NCI-H1092 (cell line): ENCODE data around the gene SIGLEC6.

ENCODE experiments used
- DNase-seq: peaks from one replicate; lab custom pipeline; 2025; lab: John Stamatoyannopoulos, UW

The SIGLEC6 gene

DNA sequence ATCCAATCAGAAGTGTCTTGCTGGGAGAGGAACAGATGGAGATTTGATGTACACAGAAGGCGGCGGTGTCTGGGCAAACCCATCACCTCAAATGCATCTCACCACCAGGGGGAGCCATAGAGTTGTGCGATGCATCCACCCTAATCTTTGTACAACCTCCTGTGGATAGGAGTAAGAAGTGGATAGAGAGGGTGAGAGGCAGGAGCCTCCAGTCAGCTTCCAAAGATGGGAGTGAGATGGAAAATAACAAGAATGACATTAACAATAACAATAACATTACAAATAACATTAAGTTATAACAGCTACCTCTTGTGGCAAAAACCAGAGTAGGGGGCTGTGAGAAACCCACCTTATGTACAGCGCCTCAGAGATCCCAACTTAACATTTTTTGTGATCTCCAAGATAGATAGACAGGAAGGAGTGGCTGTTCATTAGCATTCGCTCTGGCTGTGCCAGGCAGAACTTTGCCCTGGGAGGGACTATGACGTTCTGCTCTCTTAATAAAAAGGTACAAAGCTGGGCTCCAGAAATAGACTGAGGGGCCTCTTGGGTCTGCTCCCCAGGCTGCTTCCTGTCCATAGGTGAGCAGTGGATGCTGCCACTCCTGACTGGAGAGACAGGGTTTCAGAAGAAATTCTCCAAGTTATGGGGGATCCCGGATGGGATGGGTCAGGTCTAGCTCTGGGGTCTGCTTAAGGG is 58.3 kb downstream of the SIGLEC6 start:
- peak; percentile 31 for DNase-seq

DNA sequence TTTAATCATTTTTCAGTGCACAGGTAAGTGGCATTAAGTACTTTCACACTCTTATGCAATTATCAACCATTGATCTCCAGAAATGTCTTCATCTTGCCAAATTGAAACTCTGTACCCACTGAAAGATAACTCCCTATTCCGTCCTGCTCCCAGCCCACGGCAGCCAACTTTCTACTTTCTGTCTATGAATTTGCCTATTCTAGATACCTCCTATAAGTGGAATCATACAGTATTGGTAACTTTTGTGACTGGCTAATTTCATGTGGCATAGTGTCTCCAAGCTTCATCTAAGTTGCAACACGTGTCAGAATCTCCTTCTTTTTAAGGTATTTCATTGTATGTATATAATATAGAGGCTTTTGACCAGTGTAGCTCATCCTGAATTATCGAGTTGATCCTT is 58.9 kb downstream of the SIGLEC6 start:
- no peak for DNase-seq

DNA sequence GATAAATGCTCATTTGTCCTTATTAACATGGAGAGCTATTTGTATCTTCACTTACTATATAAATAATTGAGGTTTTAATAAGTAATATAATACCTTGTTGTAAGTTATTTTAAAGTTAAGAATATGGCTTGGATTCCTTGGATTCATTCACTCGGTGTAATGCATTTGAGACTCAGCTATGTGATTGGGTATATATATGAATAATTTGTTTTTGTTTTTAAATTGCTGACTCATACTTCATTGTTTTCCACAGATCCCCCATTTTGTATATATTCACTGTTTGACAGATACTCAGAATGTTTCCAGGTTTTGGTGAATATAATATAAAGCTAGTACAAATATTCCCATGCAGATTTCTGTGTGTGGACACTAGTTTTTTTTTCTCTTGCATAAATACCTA is 59.9 kb downstream of the SIGLEC6 start:
- DNase-seq: no peak

DNA sequence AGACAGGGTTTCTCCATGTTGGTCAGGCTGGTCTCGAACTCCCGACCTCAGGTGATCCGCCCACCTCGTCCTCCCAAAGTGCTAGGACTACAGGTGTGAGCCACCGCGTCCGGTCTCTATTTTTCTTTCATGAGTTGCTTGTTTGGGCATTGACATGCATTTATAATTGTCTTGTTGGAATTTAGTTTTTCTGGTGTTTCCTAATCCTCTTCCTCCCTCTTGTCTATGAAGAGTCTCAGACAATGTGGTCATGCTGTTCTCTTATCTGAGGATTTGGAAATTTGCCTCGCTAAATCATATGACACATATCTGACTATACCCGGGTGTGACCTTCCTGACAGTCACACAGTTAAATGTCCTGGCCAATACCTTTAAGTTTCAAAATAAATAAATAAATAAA is 60.5 kb downstream of the SIGLEC6 start:
- no peak for DNase-seq

DNA sequence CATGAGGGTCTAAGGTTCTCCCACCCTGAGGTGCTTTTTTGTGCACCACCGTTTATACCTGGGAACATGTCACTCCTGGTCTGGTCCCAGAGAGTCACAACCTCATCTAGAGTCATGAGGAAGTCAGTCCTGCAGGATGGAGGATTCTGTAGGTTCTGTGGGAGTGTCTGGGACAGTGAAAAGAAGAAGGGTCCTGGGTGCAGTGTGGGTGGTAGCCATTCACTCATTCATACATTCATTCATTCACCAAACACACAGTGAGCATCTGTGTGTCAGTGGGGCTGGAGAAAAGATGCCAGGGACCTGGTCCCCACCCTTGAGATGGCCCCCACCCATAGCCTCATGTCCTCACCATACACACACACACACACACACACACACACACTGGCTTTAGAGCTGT is 61.8 kb downstream of the SIGLEC6 start:
- no peak for DNase-seq

DNA sequence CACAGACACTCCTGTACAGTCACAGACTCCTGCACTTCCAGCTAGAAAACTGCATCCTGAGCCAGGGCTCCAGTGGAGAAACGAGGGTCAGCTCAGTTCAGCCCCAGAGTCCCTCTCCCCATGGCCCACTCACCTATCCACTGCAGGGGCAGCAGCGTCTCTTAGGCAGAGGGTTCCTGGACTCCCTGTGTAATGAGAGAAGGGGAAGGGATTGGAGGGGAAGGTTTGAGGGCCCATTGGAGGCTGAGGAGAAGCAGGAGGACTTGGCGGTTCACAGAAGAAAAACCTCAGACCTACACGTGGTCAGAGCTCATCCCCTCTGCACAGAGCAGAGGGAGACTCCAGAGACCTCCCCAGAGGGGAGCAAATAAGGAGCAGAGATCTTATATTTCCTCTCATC is 62.3 kb downstream of the SIGLEC6 start:
- no peak for DNase-seq

DNA sequence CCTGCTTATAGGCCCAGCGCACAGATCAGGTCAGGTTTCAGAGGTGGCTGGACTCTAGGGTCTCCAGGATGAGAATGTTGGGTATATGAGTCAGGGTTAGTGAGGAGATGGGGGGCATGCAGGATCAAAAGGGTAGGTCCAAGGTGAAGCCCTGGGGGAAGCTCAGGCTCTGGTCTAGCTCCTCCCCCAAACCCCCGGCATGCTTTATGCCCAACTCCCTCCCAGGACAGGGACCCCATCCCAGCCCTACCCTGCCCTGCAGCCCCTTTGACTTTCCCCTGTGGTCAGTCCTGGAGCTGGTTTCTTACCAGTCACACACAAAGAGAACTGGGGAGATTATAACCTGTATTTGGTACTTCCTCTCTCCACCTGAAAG is 62.9 kb downstream of the SIGLEC6 start:
- no peak for DNase-seq

DNA sequence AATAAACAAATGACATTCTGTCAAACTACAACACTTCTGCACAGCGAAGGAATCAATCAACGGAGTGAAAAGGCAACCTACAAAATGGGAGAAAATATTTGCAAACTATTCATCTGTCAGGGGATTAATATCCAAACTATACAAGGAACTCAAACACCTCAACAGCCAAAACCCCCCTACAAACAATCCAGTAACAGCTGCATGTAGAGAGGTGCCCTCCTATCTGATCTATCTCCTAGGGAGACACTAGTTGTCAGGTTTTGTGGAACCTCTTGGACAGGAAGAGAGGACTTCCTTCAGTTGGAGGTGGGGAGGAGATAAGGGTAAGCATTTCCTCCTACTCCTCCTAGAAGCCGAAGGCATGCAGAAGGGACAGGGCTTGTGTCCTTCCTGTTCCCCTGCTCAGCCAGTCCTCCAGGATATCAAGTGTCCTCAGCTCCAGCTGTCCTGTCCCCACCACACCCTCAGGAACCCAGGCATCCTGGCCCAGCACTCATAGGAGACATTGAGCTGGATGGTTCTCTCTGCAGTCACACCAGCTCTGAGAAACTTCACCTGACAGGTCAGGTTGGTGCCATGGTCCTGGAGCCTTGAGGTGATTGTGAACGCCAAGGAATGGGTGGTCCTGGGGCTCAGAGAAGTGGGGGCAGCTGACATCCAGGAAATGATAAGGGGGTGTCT is 63.5 kb downstream of the SIGLEC6 start:
- DNase-seq: no peak
